ENCODE results near the gene TRIP10. TPM values are rescaled to one million over a fixed set of nuclear protein-coding genes. Genes with fewer than 3 reads are reported as not detected.

Gene TRIP10
- total and polyA plus RNA-seq, 2 of the 4 experiments (the other 2 are of a cell fraction), result 39.1 to 47.0 TPM

DNA sequence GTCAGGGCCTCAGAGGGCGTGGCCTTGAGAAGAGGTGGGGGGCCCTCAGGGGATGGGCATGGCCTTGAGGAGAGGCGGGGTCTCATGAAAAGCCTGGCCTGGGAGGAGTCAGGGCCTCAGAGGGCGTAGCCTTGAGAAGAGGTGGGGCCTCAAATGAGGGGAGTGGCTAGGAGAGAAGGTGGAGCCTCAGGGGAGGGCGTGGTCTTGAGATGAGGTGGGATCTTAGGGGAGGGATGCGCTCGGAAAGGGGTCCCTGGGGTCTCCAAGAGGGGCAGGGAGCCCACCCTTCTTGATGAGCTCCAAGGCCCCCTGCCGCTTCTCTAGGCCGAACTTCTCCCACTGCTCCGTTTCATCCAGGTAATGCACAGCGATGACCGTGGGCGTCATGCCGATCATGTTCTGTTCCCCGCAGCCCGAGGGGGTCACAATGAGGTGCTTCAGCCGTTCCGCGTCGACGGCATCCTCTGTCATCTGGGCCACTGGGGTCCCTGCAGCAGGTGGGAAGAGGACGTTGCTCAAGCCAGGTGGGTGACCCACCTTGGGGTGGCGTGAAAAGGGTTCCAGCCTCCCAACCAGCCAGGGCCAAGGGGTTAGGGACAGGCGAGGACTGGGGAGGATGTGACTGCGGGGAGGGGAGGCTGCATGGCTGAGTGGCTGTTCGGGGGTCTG lies 45.2 kb upstream of the TRIP10 start:
- no peak overlapping the region for H2AFZ ChIP-seq (replicated peaks; ENCODE audit: low read length, poor library complexity)
- no peak overlapping the region for H4K5ac ChIP-seq (ENCODE audit: low read depth, low read length)
- no peak for TF ChIP-seq SMC3 (IDR thresholded peaks at IDR 0.05; ENCODE audit: low read depth, low read length)
- no peak for TF ChIP-seq MAZ (IDR thresholded peaks at IDR 0.05; ENCODE audit: borderline replicate concordance, low read depth, low read length)
- TF ChIP-seq FOS (IDR thresholded peaks at IDR 0.05; ENCODE audit: low read depth, low read length), result no peak
- TF ChIP-seq, protein P1, sequence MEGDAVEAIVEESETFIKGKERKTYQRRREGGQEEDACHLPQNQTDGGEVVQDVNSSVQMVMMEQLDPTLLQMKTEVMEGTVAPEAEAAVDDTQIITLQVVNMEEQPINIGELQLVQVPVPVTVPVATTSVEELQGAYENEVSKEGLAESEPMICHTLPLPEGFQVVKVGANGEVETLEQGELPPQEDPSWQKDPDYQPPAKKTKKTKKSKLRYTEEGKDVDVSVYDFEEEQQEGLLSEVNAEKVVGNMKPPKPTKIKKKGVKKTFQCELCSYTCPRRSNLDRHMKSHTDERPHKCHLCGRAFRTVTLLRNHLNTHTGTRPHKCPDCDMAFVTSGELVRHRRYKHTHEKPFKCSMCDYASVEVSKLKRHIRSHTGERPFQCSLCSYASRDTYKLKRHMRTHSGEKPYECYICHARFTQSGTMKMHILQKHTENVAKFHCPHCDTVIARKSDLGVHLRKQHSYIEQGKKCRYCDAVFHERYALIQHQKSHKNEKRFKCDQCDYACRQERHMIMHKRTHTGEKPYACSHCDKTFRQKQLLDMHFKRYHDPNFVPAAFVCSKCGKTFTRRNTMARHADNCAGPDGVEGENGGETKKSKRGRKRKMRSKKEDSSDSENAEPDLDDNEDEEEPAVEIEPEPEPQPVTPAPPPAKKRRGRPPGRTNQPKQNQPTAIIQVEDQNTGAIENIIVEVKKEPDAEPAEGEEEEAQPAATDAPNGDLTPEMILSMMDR (conservative IDR thresholded peaks at IDR 0.05; ENCODE audit: low read depth, low read length), result no peak
- no peak for TF ChIP-seq MXI1 (IDR thresholded peaks at IDR 0.05; ENCODE audit: borderline replicate concordance, low read depth, low read length)
- no peaks in the 10 kb centered on the region for H4K20me1 ChIP-seq (ENCODE audit: insufficient read depth, low read length)
- BruUV-seq (replicated peaks), result no TSS peak
- H2AK9ac ChIP-seq (replicated peaks; ENCODE audit: low read depth, low read length, poor library complexity), result no peak overlapping the region
- H3K4me2 ChIP-seq (ENCODE audit: low read depth, low read length), result no peak overlapping the region
- H3K4me3 ChIP-seq (ENCODE audit: insufficient read depth, low read depth, low read length), result no peak overlapping the region
- dilution Hi-C loops (cut with HindIII; ENCODE audit: low sequenced_read_pairs, unreplicated experiment), result no loop called here
- no peak overlapping the region for H3K9ac ChIP-seq (ENCODE audit: low read depth, low read length)
- no peaks in the 10 kb centered on the region for H3K36me3 ChIP-seq (ENCODE audit: control insufficient read depth, insufficient read depth, low read length)
- peaks cover 16% of the 10 kb centered on the region; the same call in 1 of the 2 replicates for H3K9me3 ChIP-seq (ENCODE audit: control insufficient read depth, insufficient read depth, low read length)
- H4K8ac ChIP-seq (ENCODE audit: low read depth in 2 of 2, low read length in 2 of 2), result no peak overlapping the region
- no peak overlapping the region for H3K14ac ChIP-seq (replicated peaks; ENCODE audit: low read depth, low read length)
- intact Hi-C loops (cut with micrococcal nuclease), result no loop called here
- H2BK20ac ChIP-seq (ENCODE audit: low read depth, low read length), result no peak overlapping the region
- H3K56ac ChIP-seq (ENCODE audit: extremely low read depth, insufficient read depth, low read length), result no peak overlapping the region
- DNase-seq (no peak), ATAC-seq (ENCODE audit: low read depth) (no peak)
- H2AK5ac ChIP-seq (ENCODE audit: low read depth, low read length), result no peak overlapping the region
- 98% methylated on average over 6 of the region's 25 CpGs; no CpG with 5 or more reads in 1 of the 2 experiments for WGBS, 2 experiments (ENCODE audit: extremely low coverage in 2 of 2, insufficient read length in 1 of 2)
- H3K4ac ChIP-seq (ENCODE audit: low read depth, low read length), result no peak overlapping the region
- no peaks in the 10 kb centered on the region for H3K27me3 ChIP-seq (ENCODE audit: control insufficient read depth, insufficient read depth, low read length)
- no peak overlapping the region for H2BK120ac ChIP-seq (ENCODE audit: low read depth, low read length)
- H3K27ac ChIP-seq (ENCODE audit: insufficient read depth, low read length), result no peak overlapping the region
- no peaks in the 10 kb centered on the region for H3K79me1 ChIP-seq (ENCODE audit: low read depth in 1 of 2, low read length in 2 of 2)
- H2BK5ac ChIP-seq (ENCODE audit: low read depth, low read length, poor library complexity, severe bottlenecking), result no peak overlapping the region
- H3K9me1 ChIP-seq (ENCODE audit: insufficient read depth, low read length), result no peaks in the 10 kb centered on the region
- in situ Hi-C loops (cut with MboI; ENCODE audit: low sequenced_read_pairs), result no loop called here
- no peak overlapping the region for H3K23ac ChIP-seq (ENCODE audit: low read depth, low read length)
- CTCF ChIA-PET, result no interaction called here
- H3K18ac ChIP-seq (ENCODE audit: low read depth, low read length), result no peak overlapping the region
- H4K91ac ChIP-seq (ENCODE audit: insufficient read depth, low read depth, low read length), result no peak overlapping the region
- H2BK15ac ChIP-seq (ENCODE audit: low read depth, low read length), result no peak overlapping the region
- no peaks in the 10 kb centered on the region for H3K4me1 ChIP-seq (ENCODE audit: control insufficient read depth, insufficient read depth, low read length)
- POLR2A ChIA-PET (ENCODE audit: unreplicated experiment), result no interaction called here
